Measurements from ENCODE around the gene NFYB.
A peak's percentile ranks its signal among the peaks of the same experiment; 100 is the strongest.
"Not testable (repeated sequence)": the region's sequence is repeated elsewhere in the genome, so short reads cannot be mapped to it uniquely, and the experiment has no call there.

The NFYB gene

DNA sequence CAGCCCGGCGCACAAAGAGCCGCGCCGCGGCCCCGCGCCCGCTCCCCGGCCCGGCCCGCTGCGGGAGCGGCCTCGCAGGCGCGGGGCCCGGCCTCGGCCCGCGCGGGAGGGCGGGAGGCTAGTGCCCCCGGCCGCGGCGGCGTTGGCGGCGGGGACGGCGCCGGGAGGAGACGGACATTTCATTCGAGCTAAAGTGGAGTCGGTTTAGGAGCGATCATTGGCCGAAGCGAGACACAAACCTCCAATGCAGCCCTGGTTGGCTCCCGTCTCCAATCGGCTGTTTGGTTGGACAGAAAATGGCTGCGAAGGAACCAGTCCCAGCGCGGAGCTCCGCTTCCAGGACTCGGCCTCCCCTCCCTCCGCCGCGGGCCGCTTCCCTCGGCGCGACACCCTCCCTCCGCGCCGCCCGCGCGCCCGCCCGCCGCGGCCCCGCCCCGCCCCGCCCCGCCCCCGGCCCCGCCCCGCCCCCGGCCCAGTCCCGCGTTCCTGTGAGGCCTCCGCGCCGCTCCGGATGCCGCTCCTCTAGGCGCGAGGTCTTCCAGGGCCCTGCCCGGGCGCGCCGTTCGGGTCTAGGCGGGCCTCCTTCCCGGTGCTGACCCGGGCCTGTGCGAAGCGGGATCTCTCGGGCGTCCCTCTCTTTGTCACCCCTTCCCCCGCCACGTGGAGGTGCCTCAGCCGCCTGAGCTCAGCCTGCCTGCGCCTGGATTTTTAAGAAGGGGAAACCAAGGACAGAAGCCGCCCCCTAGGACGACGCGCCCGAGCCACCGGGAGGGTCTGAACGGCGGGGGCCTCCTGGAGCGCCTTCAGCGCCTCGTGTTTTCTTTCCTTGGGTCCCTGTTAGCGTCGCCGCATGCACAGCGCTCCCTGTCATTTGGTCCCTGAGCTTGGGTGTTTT lies at the start of gene NFYB:
TSS of gene NFYB (minus strand) at position 309 of the 895 bp plus-strand sequence. CDS start 2,757 bp downstream, outside the sequence.
- peak; percentile 95 for DNase-seq

DNA sequence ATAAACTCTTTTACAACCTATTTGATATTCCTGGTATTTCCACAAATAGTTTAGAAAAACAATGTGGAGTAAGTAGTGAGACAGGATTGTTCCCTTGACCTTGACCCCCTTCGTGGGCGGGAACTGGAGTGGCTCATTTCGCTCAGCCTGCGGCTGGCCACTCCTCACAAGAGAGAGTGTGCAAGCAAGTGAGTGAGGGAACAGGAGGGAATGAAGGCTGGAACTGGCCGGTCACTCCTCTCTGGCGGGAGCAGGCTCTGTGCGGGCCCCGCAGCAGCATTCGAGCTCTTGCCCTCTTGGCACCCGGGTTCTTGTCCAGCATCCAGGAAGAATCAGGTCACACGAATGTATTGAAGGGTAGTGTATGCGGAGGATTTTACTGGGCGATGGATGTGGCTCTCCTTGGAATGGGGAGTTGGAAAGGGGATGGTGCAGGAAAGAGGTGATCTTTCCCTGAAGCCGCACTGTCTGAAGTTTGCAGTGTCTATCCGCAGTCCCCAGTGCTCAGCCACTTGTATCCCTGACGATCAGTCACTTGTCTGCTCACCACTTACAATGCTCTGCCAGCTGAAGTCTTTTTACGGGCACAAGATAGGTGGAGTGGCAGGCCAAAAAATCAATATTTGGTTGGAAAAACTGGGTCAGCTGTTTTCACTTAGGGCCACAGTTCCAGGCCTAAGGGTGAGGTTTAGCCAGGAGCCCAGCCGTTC lies 49.6 kb upstream of the NFYB start:
- DNase-seq = no peak

DNA sequence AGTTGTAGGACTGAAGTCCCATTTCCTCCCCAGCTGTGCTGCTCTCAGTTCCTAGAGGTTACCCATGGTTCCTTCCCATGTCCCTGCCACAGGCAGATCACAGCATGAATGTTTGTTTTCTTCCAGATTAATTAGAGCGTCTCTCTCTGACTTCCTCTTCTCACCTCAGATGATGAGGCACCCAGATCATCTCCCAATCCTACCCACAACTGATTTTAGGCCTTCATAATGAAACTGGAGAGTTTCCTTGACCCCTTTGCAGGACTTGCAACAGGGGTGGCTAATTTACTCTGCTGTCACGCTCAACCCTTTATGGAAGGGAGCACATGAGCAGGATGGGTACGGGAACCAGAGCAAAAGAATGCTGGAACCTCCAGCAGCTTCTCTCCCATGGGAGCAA lies 45.4 kb upstream of the NFYB start:
- DNase-seq = no peak

DNA sequence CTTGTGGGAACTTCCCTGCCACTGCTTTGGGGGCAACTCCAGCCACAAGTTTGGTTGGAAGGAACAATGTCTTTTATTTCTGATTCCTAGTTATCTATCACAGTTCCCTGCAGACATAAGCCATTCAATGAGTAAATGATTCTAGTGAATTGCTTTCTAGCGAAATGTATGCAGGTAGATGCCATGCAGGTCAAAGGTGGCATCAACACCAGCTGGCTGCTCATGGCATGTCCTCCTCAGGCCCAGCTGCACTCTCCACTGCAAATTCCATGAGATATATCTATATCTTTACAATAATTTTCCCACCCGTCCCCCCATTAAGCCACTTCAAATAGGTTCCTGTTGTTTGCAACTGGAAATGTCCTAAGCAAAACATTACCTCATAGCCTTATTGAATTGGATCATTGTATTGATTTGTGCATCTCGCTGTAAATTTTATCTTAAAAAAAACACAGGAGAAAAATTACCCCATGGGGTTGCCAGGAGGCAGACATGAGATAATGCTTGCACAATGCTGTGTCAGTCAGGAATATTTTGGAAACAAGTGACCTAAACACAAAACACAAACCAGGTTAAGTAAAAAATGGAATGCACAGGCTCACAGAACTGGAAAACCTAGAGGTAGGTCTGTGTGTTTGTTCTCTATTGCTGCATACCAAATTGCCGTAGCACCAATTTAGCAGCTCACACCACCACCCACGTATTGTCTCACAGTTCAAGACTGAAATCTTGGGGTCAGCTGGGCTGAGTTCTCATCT lies 44.8 kb upstream of the NFYB start:
- DNase-seq = no peak

DNA sequence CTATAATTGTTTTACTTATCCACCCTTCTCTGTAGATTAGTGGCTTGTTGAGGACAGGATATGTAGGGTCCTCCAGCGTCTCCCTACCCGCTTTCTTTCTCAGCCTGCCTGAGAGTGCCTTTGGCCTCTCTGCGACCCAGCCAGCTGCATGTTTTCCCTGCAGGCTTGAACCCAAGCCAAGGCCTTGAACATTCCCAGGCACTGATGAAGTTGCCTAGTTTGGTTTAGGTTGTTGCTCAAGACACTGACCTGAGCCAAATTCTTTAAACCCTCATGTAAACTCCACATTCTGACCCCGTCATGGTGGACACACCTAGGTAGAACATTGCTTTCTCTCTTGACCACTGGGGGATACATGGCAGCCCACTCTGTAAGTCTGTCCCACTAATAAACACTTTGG lies 44.1 kb upstream of the NFYB start:
- no peak for DNase-seq

DNA sequence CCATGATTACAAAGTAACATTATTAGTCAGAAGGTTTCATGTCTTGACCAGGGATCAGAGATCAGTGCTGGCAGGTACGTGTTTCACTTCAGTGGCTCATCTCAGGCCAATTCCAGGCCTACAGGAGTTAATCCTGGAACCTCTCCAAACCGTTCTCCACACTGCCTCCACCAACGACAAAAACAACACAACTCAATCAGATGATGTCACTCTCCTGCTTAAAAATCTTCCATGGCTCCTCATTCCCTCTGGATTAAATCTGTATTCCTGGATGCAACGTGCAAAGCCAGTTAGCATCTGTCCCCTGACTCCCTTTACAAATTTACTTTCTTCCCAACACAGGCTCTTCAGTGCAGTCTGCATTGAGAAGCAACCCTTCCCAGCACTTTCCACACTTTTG lies 43.3 kb upstream of the NFYB start:
- no peak for DNase-seq

DNA sequence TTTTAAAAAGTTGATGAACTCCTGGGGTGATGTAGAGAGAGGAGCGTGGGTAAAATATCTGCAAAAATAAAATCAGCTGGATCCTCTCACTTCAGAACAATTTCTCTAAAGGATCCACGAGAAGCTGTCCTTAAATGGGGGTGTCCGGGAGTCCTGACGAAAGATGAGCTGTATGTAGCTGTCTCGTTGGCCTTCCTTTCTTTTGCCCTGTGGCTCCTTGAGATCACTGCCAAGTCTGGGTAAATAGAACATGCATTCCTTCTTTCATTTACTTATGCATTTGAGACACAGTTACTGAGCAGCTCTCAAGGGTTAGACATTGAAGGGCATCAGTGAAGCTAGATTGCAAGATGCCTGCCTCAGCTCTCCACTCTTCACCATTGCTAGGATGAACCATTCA lies 42.4 kb upstream of the NFYB start:
- DNase-seq = no peak

DNA sequence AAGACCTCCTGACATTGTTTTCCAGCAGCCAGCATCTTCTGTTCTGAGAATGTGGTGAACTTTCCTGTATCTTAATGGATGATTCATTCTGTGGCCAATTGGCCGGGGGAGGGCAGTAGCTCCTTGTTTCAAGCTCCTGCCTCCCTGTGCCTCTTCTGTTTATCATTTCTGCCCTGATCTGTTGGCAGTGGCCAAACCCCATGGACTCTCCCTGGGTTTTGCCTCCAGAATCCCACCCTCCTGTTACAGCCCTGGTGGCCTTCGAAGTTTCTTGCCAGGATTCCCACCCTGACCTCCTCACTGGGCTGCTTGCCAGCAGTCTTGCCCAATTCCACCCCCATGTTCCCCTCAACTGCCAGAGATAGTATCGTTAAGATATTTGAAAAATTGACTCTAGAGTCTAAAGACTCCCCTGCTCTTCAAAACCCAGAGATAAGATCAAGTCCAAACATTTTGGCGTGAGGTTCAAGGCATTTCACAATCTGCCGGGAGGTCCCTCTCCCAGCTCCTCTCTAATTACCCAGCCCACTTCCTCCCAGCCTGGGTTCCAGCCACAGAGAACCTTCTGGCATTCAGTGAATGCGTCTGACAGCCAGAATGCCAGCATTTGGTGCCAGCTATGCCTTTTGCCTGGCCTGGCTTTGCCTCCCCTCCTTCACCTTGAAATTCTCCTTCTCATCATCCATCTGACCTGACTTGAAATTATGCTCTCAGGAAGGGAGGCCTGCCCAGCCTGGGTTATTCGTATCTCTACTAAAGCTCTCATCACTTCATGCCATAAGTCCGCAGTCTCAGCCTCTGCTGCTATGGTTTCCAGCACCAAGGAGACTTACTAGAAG lies 39.9 kb upstream of the NFYB start:
- no peak for DNase-seq

DNA sequence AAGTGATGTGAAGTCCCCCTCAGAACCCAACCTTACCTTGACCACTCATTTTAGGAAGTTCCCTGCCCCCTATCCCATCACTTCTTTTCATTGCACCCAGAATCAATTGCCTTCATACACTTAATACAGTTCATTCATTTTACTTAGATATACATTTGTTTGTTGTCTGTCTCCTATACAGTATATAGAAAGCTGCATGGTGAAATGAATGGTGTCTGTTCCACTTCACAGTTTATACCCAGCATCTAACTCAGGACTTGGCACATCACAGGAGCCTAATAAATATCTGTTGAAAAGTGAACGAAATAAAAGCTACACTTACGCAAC lies 39.3 kb upstream of the NFYB start:
- DNase-seq = no peak

DNA sequence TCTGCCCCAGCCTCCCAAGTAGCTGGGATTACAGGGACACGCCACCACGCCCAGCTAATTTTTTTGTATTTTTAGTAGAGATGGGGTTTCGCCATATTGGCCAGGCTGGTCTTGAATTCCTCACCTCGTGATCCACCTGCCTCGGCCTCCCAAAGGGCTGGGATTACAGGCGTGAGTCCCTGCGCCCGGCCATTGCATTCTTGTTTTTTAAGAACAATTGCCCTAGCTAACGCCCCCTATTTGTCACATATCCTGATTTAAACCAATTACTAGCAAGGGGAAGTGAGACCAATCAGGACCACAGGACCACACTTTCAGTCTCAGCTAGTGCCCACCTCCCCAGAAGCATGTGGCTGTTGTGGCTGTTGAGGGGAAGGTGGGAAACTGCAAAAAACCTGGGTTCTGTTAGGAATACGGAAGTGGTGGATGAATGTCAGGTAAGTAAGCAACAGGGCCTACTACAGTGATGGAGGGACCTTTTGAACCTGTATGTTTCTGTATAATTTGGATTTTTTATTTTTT lies 37.8 kb upstream of the NFYB start:
- no peak for DNase-seq

DNA sequence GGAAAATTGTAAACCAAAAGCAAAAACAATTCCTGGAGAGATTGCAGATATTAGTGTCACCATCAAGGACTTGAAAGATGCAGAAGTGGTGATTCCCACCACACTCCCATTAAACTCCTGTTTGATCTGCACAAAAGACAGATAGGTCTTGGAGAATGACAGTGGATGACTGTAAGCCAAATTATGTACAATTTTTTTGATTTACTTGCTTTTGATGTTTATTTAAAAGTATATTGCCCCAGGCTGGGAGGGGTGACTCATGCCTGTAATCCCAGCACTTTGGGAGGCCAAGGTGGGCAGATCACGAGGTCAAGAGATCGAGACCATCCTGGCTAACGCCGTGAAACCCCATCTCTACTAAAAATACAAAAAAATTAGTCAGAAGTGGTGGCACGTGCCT lies 35.8 kb upstream of the NFYB start:
- not testable (repeated sequence) for DNase-seq

DNA sequence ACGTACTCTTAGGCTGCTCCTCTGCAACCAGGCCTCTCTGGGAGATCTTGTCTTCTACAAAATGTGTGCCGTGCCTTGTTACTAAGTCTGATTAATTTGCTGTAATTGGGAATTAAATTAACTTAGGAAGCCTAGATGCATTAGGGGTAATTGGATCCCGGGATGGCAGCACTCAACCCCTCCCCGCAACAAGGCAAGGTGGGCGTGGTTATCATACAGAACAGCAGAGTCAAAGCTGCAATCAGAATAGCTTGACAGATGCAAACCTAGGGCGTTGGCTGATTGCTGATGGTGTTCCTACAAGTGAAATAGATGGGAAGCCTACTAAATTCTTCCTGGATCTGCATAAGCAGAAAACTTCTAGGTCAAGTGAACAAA lies 34.5 kb upstream of the NFYB start:
- DNase-seq = no peak

DNA sequence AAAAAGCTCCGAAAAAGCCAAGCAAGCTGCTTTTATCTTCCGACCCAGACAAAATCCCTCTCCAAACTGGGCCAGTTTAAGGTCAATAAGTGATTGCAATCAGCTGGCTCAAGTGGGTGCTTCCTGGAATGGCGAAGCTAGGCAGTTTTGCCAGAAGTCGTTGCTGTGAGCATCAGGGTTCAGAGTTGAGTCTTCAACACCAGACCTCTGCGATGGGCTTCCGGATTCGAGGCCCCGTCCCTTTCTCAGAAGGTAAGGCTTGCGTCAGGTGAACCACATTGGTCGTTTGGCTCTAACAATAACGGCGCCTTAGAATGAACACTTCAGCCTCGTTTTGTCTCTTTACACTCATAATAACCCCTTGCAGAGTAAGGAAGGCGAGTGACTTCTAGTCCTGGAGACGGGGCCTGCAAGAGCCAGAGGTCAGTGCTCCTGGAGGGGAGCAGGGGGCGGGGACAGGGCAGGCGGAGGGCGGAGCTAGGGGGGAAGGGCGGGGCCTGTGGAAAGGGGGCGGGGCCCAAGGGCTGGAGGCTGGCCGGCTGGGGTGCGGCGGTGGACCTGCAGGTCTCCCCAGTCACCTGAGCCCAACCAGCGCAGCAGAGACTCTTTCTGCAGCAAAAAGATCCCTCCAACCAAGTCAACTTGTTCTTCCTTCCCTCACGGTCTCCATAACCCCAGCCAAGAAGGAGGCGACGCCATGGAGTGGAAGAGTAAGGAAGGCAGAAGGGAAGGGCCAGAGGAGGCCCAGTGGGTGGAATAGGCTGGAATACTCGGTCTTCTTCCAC lies 34.0 kb upstream of the NFYB start:
- peak; percentile 32 for DNase-seq

DNA sequence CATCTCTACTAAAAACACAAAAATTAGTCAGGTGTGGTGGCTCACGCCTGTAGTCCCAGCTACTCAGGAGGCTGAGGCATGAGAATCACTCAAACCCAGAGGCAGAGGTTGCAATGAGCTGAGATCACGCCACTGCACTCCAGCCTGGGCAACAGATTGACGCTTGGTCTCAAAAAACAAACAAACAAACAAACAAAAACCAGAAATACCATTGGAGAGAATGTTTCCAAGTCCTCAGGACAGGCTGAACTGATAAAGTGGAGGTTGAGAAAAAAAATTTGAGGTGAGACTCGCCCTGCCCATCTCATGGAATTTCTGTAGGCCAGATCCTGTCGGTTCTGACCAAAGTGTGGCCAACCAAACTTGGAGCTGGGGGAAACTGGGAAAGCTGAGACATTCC lies 30.6 kb upstream of the NFYB start:
- DNase-seq = no peak

DNA sequence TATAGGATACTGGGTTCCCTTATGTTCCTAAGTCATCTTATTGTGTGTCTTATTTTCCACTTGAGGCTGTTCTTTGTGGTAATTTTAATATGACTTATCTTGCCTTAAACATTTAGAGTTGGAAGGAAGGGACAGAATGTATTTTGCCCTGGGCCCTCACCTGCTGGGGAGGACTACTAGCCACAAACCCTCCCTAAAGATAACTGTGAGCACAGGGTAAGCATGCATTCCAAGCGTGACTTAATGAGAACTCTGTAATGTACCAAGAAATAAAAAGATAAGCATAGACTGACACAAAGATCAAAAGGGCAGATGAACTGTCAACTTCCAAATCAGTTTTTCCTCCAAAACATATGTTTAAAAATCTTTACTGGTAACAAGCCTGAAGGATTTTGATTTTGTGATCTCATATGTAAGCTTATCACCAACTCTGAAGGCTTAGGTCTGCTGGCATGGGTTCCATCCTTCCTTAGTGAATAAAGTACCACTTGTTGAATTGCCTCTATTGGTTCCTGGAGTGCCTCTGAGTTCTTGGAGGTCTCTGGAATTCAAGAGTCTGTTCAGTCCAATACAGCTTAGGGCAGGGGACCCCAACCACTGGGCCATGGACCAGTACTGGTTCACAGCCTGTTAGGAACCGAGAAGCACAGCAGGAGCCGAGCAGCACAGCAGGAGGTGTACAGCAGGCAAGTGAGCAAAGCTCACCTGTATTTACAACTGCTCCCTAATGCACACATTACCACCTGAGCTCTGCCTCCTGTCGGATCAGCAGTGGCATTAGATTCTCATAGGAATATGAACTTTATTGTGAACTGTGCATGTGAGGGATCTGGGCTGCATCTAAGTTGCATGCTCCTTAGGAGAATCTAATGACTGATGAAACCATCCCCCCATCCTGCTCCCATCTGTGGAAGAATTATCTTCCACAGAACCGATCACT lies 29.8 kb upstream of the NFYB start:
- DNase-seq = no peak

DNA sequence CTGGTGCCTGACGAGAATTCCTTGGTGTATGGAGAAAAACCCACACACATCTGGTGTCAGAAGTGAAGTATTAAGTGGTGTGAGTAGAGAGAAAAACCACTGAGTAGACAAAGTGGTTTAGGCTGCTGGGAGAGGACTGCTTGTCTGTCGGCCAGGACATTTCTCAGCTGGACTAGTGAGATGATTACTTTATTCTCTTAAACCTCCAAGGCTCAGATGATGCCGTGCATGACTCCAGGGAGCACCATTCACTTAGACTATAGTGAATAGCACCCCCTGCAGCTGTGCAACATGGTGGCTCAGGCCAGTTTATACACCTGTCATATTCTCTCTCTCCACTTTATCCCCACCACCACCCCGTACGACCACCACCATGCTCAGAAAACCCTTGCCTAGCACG lies 28.5 kb upstream of the NFYB start:
- no peak for DNase-seq

DNA sequence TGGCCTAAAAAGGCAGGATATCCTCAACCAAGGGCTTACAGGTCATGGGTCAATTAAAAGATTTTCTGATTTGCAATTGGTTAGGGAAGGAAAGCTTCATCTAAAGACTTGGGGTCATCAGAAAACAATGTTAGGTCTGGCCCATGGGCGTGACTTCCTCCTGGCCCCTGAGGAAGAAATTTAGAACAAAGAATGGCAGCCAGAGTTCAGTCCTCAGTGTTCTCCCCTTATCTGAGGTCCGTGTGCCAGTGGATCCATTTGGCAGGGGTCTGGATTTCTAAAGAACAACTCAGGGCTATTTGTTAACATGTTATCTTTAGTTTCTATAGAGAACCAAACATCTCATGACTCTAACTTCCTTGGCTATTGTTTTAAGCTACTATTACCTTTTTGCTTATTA lies 27.8 kb upstream of the NFYB start:
- DNase-seq = no peak

DNA sequence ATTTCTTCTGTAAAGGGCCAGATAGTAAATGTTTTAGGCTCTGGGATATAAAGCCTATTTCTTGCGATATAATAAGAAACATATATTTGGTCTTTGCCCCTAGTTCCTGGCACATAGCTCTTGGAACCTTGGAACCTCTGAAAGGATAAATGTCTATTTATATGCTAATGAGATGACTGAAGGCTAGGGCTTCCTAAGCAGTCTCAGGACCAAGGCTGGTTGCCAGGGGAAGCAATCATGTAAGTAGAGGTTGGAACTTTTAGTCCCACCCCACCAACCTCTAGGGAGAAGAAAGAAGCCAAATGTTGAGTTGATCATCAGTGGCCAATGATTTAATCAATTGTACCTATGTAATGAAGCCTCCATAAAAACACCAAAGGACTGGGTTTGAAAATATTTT lies 26.6 kb upstream of the NFYB start:
- DNase-seq = no peak

DNA sequence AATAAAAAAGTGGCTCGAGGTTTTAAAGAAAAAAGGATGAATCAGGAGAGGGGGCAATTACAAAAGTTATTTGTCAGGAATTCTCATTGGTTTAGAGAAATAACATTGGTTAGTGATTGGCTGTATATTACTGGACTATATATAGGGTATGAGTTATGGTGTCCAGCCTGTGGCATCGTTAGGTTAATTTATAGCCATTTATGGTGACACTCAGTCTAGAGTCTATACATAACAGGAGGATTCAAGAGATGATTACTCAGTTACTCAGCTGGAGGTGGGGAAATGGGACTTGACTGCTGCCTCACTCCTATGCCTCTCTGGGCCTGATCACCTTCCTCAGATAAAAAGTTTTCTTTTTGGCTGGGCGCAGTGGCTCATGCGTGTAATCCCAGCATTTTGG lies 25.6 kb upstream of the NFYB start:
- no peak for DNase-seq

DNA sequence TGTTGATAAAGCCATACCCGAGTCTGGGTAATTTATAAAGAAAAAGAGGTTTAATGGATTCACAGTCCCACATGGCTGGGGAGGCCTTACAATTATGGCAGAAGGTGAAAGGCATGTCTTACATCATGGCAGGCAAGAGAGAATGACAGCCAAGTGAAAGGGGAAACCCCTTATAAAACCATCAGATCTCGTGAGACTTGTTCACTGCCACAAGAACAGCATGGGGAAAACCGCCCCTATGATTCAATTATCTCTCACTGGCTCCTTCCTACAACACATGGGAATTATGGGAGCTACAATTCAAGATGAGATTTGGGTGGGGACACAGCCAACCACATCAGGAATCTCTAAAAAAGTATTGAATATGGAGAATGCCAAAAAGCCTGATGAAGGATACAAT lies 25.0 kb upstream of the NFYB start:
- not testable (repeated sequence) for DNase-seq

All from NCI-H2227 treated with DMSO at 0.1 percent for 48 hours (cell line).